Ishikawa (cell line): Measurements from ENCODE around the gene CD34.

Experiments used
- CEBPB ChIP-seq: IDR thresholded peaks from 2 replicates; pipeline ENCODE4 v1.6.1; 2012
- CREB1 ChIP-seq: IDR thresholded peaks from 2 replicates; pipeline ENCODE4 v1.6.1; 2012; ENCODE audit warnings: low read depth
- EGR1 ChIP-seq: IDR thresholded peaks from 2 replicates; pipeline ENCODE4 v1.6.1; 2012
- EP300 ChIP-seq: IDR thresholded peaks from 2 replicates; pipeline ENCODE4 v1.6.1; 2012; ENCODE audit warnings: borderline replicate concordance
- FOXM1 ChIP-seq: IDR thresholded peaks from 2 replicates; pipeline ENCODE4 v1.6.1; 2012; ENCODE audit warnings: low read depth, borderline replicate concordance
- MAX ChIP-seq: IDR thresholded peaks from 2 replicates; pipeline ENCODE4 v1.6.1; 2012
- NFIC ChIP-seq: IDR thresholded peaks from 2 replicates; pipeline ENCODE4 v1.6.1; 2012
- RAD21 ChIP-seq: IDR thresholded peaks from 2 replicates; pipeline ENCODE4 v1.6.1; 2012; ENCODE audit warnings: low read depth
- REST ChIP-seq: IDR thresholded peaks from 2 replicates; pipeline ENCODE4 v1.6.1; 2012; ENCODE audit warnings: low read depth, mild to moderate bottlenecking
- TAF1 ChIP-seq: IDR thresholded peaks from 2 replicates; pipeline ENCODE4 v1.6.1; 2012; ENCODE audit warnings: low read depth, mild to moderate bottlenecking
- TCF12 ChIP-seq: IDR thresholded peaks from 2 replicates; pipeline ENCODE4 v1.6.1; 2012; ENCODE audit warnings: low read depth
- TEAD4 ChIP-seq: IDR thresholded peaks from 2 replicates; pipeline ENCODE4 v1.6.1; 2012
- YY1 ChIP-seq: IDR thresholded peaks from 2 replicates; pipeline ENCODE4 v1.6.1; 2012; ENCODE audit warnings: low read depth
- ZBTB7A ChIP-seq: IDR thresholded peaks from 2 replicates; pipeline ENCODE4 v1.6.1; 2012; ENCODE audit warnings: low read depth

GRCh38 chr1:207901041-207901653 lies 9.8 kb downstream of the CD34 start:
- TF ChIP-seq YY1, result no peak
- no peak for TF ChIP-seq REST
- TF ChIP-seq RAD21, result no peak
- no peak for TF ChIP-seq ZBTB7A
- no peak for TF ChIP-seq EP300
- TF ChIP-seq TCF12, result no peak
- no peak for TF ChIP-seq TAF1
- TF ChIP-seq CREB1, result no peak
- no peak for TF ChIP-seq EGR1
- no peak for TF ChIP-seq NFIC
- no peak for TF ChIP-seq MAX
- no peak for TF ChIP-seq CEBPB
- no peak for TF ChIP-seq TEAD4
- no peak for TF ChIP-seq FOXM1
